Mucosa of descending colon (tissue), 3 donors: ENCODE results near the gene IRF6. TPM values are rescaled to one million over a fixed set of nuclear protein-coding genes. Genes with fewer than 3 reads are reported as not detected.
A peak's percentile ranks its signal among the peaks of the same experiment; 100 is the strongest.

Experiments
- ATAC-seq: fragments of 200-7000 bp; cut with Tn5 transposase; one replicate; pipeline ENCODE4 v1.9.1; 2020; ENCODE audit warnings: mild to moderate bottlenecking, moderate library complexity
- DNase-seq, 3 donors: peaks; one replicate each; pipeline ENCODE4 v3.0.0-alpha.2; 2020
- H3K36me3 ChIP-seq: fragments of 200-600 bp; one replicate; pipeline ENCODE4 v1.8.0; 2021; ENCODE audit warnings: low read depth, mild to moderate bottlenecking
- H3K4me1 ChIP-seq: fragments of 200-600 bp; one replicate; pipeline ENCODE4 v1.8.0; 2021; ENCODE audit warnings: low read depth, mild to moderate bottlenecking
- H3K4me3 ChIP-seq: fragments of 200-600 bp; one replicate; pipeline ENCODE4 v1.8.0; 2021; ENCODE audit warnings: mild to moderate bottlenecking
- H3K9me3 ChIP-seq: fragments of 200-600 bp; one replicate; pipeline ENCODE4 v1.8.0; 2021; ENCODE audit warnings: mild to moderate bottlenecking
- intact Hi-C, 2 donors: fragments of 100-400 bp; cut with DNase I in 1 of 2; cut with micrococcal nuclease in 1 of 2; formaldehyde crosslinking; loops; one replicate each; pipeline versions ENCODE4 v1.11.0 to v1.11.1; 2022; cut with DNase I, micrococcal nuclease
- total RNA-seq, 3 donors: library from RNA; stranded (reverse); fragmentation: NEBNext Ultra II Directional in 2 of 3; extraction: Animal tissue kit (Norgen Biotek cat#: 25700) in 2 of 3; gene quantifications; one replicate each; pipeline versions ENCODE4 v1.2.1 to v1.2.4, GENCODE V29; 2021 to 2023
- TF ChIP-seq, protein P1 (sequence below): fragments of 200-600 bp; IDR thresholded peaks from one replicate; pipeline ENCODE4 v1.8.0; 2022; ENCODE audit warnings: antibody characterized with exemption, mild to moderate bottlenecking
- donor health status: DM: no; HTN: no; CAD: no; lungs with moderate emphysema.
- donor health status: DM: no; HTN: no; CAD: no.
- donor health status: DM: no; HTN: yes; CAD: no.

IRF6 gene
- total RNA-seq, 3 donors from 2014 or later = 42.9 to 115 (median 96.9) TPM

DNA sequence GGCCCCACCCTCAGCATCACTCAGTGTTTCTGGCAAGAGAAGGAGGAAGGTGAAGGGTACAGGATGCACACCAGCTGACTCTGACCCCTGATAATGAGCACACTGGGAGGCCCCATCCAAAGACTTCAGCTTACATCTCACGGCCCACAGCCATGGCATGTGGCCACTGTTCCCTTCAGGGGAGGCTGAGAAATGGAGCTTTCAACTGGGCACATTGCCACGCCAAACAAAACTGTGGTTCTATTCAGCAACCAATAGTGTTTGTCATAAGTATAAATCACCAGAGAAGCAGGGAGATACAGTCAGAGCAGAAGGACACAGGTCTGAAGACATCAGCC, 62.8 kb downstream of the IRF6 start:
- TF ChIP-seq, protein P1, sequence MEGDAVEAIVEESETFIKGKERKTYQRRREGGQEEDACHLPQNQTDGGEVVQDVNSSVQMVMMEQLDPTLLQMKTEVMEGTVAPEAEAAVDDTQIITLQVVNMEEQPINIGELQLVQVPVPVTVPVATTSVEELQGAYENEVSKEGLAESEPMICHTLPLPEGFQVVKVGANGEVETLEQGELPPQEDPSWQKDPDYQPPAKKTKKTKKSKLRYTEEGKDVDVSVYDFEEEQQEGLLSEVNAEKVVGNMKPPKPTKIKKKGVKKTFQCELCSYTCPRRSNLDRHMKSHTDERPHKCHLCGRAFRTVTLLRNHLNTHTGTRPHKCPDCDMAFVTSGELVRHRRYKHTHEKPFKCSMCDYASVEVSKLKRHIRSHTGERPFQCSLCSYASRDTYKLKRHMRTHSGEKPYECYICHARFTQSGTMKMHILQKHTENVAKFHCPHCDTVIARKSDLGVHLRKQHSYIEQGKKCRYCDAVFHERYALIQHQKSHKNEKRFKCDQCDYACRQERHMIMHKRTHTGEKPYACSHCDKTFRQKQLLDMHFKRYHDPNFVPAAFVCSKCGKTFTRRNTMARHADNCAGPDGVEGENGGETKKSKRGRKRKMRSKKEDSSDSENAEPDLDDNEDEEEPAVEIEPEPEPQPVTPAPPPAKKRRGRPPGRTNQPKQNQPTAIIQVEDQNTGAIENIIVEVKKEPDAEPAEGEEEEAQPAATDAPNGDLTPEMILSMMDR = no peak
- Histone ChIP-seq H3K9me3 (no peaks in the 10 kb centered on the region), H3K4me1 (no peaks in the 10 kb centered on the region), H3K36me3 (no peaks in the 10 kb centered on the region), H3K4me3 (no peak overlapping the region)
- DNase-seq (no peak), ATAC-seq (no peak)
- intact Hi-C loops = no loop called here

DNA sequence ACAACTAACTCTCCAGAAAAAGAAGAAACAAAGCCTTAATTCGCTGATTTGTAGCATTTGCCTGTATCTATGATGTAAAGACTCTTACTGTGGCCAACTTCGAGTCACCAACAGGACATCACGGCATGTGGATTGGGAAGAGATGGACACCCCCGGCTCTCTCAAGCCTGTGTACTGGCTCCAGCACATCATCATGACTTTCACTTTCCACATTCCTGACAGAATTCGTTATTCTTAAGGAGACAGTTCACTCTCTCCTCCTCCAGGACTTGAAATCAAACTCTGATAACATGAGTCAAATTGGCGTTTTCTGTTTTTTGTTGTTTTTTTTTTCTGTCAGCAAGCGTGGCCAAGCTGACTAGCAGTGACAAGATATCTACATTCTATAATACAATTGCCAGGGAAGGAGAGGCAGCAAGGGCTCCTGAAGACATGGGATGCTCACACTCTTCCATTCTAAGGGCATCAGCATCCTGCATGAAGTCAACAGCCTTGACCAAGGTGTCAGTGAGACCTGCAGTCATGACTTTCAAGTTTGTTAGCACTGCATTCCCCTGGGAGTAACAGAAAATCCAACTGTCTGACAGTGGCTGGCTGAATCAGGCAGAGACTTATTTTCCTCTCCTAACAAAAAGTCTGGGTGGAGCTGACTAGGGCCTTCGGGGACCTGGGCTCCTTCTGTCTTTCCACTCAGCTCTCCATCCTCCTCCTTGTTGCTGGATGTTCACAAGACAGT, 63.4 kb downstream of the IRF6 start:
- TF ChIP-seq, protein P1 = no peak
- Histone ChIP-seq H3K4me3 (no peak overlapping the region), H3K9me3 (no peaks in the 10 kb centered on the region), H3K4me1 (no peaks in the 10 kb centered on the region), H3K36me3 (no peaks in the 10 kb centered on the region)
- ATAC-seq (peak; percentile 28), DNase-seq (no peak)
- intact Hi-C loops = no loop called here

DNA sequence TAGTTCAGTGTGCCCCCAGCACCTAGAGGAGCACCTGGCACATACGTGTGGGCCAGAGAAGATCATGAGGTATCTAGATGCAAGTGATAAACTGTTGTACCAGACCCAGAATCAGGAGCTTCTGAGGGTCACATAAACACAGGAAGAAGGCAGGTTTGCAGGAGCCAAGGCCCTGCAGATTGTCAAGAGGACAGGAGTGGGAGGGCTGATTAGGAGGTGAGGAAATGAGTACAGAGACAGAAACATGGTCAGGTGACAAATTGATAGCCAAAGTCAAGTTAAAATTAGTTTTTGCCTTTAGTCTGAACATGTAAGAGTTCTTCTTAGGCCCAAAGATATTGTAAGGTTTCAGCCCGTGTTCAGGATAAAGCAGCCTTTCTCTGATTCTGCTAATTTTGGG, 64.1 kb downstream of the IRF6 start:
- ATAC-seq = no peak

DNA sequence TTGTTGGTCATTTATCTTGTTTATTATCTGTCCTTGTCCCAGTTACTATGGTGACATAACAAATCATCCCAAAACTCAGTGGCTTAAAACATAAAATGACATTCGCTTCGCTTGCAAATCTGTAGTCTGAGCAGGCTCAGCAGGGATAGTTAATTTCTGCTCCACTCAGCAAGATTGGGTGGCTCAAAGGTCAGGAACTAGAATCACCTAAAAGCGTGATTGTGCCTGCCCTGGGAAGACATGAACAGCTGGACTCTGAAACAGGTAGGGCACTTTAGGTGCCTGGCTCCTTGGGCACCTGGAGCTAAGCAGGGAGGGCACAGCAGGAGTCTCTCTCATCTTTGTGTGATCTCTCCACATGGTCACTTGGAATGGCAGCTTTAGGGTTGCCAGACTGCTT, 64.7 kb downstream of the IRF6 start:
- H3K36me3 ChIP-seq = no peaks in the 10 kb centered on the region
- H3K4me1 ChIP-seq = no peaks in the 10 kb centered on the region
- TF ChIP-seq, protein P1 = no peak
- DNase-seq (no peak), ATAC-seq (no peak)
- intact Hi-C loops = no loop called here
- no peak overlapping the region for H3K4me3 ChIP-seq
- H3K9me3 ChIP-seq = no peaks in the 10 kb centered on the region

More for the DNA sequence above, 64.1 kb downstream of the IRF6 start:
- Histone ChIP-seq H3K4me3 (no peak overlapping the region), H3K4me1 (no peaks in the 10 kb centered on the region), H3K9me3 (no peaks in the 10 kb centered on the region), H3K36me3 (no peaks in the 10 kb centered on the region)
- intact Hi-C loops = no loop called here
- no peak for DNase-seq
- TF ChIP-seq, protein P1 = no peak

DNA sequence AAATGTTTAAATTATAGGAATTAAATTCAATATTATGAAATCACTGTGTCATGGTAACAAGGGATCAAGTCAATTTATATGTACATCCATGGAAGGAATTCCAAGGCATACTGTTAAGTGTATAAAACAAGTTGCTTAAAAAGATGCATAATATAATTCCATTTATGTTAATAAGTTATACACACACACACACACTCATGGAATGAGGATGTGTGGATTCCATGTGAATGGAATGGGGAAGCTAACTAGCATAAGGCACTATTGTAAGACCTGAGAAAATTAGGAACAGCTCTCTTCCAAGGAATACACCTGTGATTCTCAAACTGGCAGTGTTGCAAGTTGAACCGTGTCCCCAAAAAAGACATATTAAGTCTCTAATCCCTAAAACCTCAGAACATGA, 67.7 kb downstream of the IRF6 start:
- Histone ChIP-seq H3K4me1 (no peaks in the 10 kb centered on the region), H3K36me3 (no peaks in the 10 kb centered on the region), H3K9me3 (no peaks in the 10 kb centered on the region), H3K4me3 (no peak overlapping the region)
- TF ChIP-seq, protein P1 = no peak
- DNase-seq (no peak), ATAC-seq (no peak)
- intact Hi-C loops = no loop called here

DNA sequence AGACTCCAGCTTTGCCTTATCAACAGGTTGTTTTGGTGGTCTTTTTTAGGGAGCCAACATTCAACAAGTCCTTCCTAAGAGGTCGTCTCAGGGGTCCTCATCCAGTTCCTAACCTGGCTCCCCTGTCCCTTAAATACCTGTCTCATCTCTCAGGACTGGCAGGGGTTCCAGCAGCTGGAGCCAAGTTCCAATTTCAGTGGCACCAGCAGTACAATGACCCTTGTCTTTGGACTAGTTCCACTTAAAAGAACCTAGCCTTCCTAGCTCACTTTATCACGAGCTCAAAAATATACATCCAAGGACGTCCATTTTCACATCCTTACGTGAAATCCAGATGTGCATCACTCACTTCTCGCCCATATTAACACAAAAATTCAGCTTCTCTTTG, 68.8 kb downstream of the IRF6 start:
- intact Hi-C loops = no loop called here
- no peaks in the 10 kb centered on the region for H3K36me3 ChIP-seq
- ATAC-seq = no peak

More for the DNA sequence above, 68.8 kb downstream of the IRF6 start:
- Histone ChIP-seq H3K4me1 (no peaks in the 10 kb centered on the region), H3K9me3 (no peaks in the 10 kb centered on the region), H3K4me3 (no peak overlapping the region)
- TF ChIP-seq, protein P1 = no peak
- DNase-seq = no peak
